Measurements from ENCODE around the gene ADAMTS2. TPM values are rescaled to one million over a fixed set of nuclear protein-coding genes. Genes with fewer than 3 reads are reported as not detected.
A peak's percentile ranks its signal among the peaks of the same experiment; 100 is the strongest.

Gene ADAMTS2
- total and polyA plus RNA-seq, 2 donors from 2014 or later = 2.0 to 13.6 TPM

DNA sequence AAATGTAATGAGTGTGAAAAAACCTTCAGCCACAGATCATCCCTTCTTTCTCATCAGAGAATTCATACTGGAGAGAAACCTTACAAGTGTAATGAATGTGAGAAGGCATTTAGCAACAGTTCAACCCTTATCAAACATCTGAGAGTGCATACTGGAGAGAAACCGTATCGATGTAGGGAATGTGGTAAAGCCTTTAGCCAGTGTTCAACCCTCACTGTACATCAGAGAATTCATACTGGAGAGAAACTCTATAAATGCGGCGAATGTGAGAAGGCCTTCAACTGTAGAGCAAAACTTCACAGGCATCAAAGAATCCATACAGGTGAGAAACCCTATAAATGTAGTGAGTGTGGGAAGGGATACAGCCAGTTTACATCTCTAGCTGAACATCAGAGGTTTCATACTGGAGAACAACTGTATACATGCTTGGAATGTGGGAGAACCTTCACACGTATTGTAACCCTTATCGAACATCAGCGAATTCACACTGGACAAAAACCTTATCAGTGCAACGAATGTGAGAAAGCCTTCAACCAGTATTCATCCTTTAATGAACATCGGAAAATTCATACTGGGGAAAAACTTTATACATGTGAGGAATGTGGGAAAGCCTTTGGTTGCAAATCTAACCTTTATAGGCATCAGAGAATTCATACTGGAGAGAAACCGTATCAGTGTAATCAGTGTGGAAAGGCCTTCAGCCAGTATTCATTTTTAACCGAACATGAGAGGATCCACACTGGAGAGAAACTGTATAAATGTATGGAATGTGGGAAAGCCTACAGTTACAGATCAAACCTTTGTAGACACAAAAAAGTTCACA lies 265.9 kb downstream of the ADAMTS2 start:
- Histone ChIP-seq H3K27ac (ENCODE audit: low read depth in 2 of 2, low read length in 2 of 2) (no peak overlapping the region), H3K9ac (ENCODE audit: low read length in 3 of 3) (no peak overlapping the region), H3K9me3 (ENCODE audit: control insufficient read depth in 2 of 3, insufficient read depth in 1 of 3, low read length in 3 of 3) (peaks cover 16 to 95% (median 76%) of the 10 kb centered on the region in 3 donors), H3K36me3 (ENCODE audit: control insufficient read depth in 2 of 3, insufficient read depth in 3 of 3, low read length in 3 of 3) (peaks cover 14 to 46% (median 37%) of the 10 kb centered on the region in 3 donors), H3K4me3 (ENCODE audit: low read length in 3 of 3) (peak overlapping the region in 2 of 3 donors; percentile 19 to 45), H3K27me3 (ENCODE audit: control insufficient read depth, insufficient read depth, low read length) (no peaks in the 10 kb centered on the region), H3K4me1 (ENCODE audit: control insufficient read depth in 2 of 3, insufficient read depth in 2 of 3, low read depth in 1 of 3, low read length in 3 of 3) (no peaks in the 10 kb centered on the region)
- intact Hi-C loops (cut with DNase I) = no loop called here
- FAIRE-seq = no peak
- DNase-seq = no peak
- no peak for TF ChIP-seq CTCF (IDR thresholded peaks at IDR 0.05; ENCODE audit: borderline replicate concordance, extremely low read depth, insufficient read depth)

GRCh38 chr5:179065703-179066102 lies 279.6 kb downstream of the ADAMTS2 start:
- H3K9ac ChIP-seq (ENCODE audit: low read length in 3 of 3) = no peak overlapping the region

GRCh38 chr5:179061025-179061424 lies 284.2 kb downstream of the ADAMTS2 start:
- H3K27ac ChIP-seq (ENCODE audit: low read depth in 2 of 2, low read length in 2 of 2) = no peak overlapping the region
- no peak for TF ChIP-seq CTCF (IDR thresholded peaks at IDR 0.05; ENCODE audit: borderline replicate concordance, extremely low read depth, insufficient read depth)
- intact Hi-C loops (cut with DNase I) = no loop called here

More at GRCh38 chr5:179065703-179066102, 279.6 kb downstream of the ADAMTS2 start:
- Histone ChIP-seq H3K27ac (ENCODE audit: low read depth in 2 of 2, low read length in 2 of 2) (no peak overlapping the region), H3K4me1 (ENCODE audit: control insufficient read depth in 2 of 3, insufficient read depth in 2 of 3, low read depth in 1 of 3, low read length in 3 of 3) (peaks cover 0 to 8% (median 0%) of the 10 kb centered on the region in 3 donors), H3K27me3 (ENCODE audit: control insufficient read depth, insufficient read depth, low read length) (no peaks in the 10 kb centered on the region), H3K9me3 (ENCODE audit: control insufficient read depth in 2 of 3, insufficient read depth in 1 of 3, low read length in 3 of 3) (peaks cover 7 to 29% (median 21%) of the 10 kb centered on the region in 3 donors), H3K36me3 (ENCODE audit: control insufficient read depth in 2 of 3, insufficient read depth in 3 of 3, low read length in 3 of 3) (peaks cover 12 to 20% (median 13%) of the 10 kb centered on the region in 3 donors), H3K4me3 (ENCODE audit: low read length in 3 of 3) (no peak overlapping the region)
- FAIRE-seq (no peak), DNase-seq (no peak)
- intact Hi-C loops (cut with DNase I) = no loop called here
- no peak for TF ChIP-seq CTCF (IDR thresholded peaks at IDR 0.05; ENCODE audit: borderline replicate concordance, extremely low read depth, insufficient read depth)

More at GRCh38 chr5:179061025-179061424, 284.2 kb downstream of the ADAMTS2 start:
- FAIRE-seq = no peak
- Histone ChIP-seq H3K4me1 (ENCODE audit: control insufficient read depth in 2 of 3, insufficient read depth in 2 of 3, low read depth in 1 of 3, low read length in 3 of 3) (peaks cover 0 to 10% (median 0%) of the 10 kb centered on the region in 3 donors), H3K4me3 (ENCODE audit: low read length in 3 of 3) (peak overlapping the region; percentile 69 to 89 (median 79)), H3K27me3 (ENCODE audit: control insufficient read depth, insufficient read depth, low read length) (no peaks in the 10 kb centered on the region), H3K9me3 (ENCODE audit: control insufficient read depth in 2 of 3, insufficient read depth in 1 of 3, low read length in 3 of 3) (peaks cover 1 to 4% (median 4%) of the 10 kb centered on the region in 3 donors), H3K9ac (ENCODE audit: low read length in 3 of 3) (peak overlapping the region; percentile 42 to 76 (median 55)), H3K36me3 (ENCODE audit: control insufficient read depth in 2 of 3, insufficient read depth in 3 of 3, low read length in 3 of 3) (peaks cover 3 to 8% (median 4%) of the 10 kb centered on the region in 3 donors)
- peak in 1 of 5 donors; percentile 49 for DNase-seq

Other genes with a start within 250 kb of the ADAMTS2 start
- 56.3 TPM for gene RUFY1, start 205.1 kb upstream of the ADAMTS2 start, total RNA-seq
- gene RUFY1, start 205.1 kb upstream of the ADAMTS2 start, polyA plus RNA-seq (ENCODE audit: insufficient read depth, low read depth, low replicate concordance) = 48.5 TPM

Data from kidney (tissue), 14 donors.